ENCODE results near the gene EIF3I. TPM values are rescaled to one million over a fixed set of nuclear protein-coding genes. Genes with fewer than 3 reads are reported as not detected.

Gene EIF3I
- total and polyA plus RNA-seq, 2 experiments from 2014 or later: 228 to 274 TPM

DNA sequence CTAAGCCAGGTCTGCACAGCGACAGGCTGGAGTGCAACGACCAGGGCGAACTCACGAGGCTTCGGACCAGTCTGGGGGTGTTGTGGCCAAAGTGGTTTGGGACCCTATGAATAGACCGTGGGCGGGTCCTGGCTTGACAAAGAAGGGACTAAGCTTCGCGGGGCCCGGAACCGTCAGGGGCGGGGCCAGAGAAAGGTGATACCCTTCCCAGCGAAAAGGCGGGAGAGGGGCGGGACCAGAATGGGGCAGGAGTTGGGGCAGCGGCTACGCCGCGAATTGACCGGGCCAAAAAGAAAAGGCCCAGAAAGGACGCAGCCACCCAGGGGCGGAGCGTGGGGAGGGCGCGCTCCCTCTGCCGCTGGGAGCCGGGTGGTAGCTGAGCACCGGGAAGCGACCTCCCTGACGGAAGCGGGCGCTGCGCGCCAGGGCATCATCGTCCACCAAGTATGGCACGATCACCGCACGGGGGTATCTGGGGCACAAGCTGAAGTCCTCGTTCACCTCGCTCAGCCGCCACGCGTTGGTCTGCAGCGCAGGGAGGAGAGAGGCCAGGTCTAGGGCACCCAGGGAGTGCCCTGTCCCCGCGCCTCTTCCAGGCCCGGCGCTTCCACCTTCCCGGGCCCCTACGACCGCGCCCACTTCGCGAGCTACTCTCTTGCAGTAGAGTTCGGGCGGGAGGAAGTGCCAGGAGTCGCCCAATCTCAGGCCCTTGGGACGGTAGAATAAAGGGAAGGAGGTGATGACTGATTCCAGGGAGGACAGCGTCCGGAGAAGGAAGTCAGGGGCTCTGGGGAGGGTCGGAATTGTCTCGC, 18.1 kb downstream of the EIF3I start:
- peak overlapping the region; percentile 84 for H2AFZ ChIP-seq
- peak; percentile 76 for ATAC-seq
- peak overlapping the region; percentile 66 for H3K4me3 ChIP-seq

DNA sequence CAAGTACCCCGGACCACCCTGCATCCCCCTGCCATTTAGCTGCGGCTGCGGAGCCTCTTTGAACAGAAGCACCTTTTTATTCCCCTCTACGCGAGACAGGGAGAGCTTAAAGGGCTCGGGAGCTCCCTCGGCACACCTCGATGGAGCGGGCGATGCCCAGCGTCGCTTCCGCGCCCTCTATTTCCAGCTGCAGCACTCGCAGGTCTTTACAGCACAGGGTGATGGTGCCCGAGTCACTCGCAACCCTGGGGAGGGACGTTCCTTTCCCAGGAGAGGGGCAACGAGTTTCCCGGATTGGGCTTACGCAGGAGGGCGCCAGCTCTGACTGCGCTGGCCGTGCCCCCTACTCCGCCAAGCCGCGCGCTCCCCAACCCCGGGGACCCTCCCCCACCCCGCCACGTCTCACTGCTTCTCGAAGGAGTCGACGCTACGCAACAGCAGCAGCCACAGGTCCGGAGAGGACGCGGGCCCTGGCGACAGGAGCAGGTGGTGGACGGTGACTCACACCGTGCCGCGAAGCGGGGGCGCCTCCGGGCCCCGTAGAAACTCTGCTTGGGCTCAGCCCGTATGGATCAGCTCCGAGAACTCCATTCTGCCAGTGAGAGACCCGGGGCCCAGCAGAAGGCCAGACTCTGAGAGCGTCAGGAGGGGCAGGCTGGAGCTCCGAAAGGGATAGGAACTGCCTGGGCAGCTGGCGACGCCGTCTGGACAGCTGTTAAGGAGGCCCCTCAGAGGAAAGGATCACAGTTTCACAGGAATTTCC, 19.0 kb downstream of the EIF3I start:
- Mint-ChIP-seq H3K4me3 (peak overlapping the region; percentile 88), H3K27ac (no peak overlapping the region), H3K9me3 (no peaks in the 10 kb centered on the region), H3K36me3 (ENCODE audit: low read depth) (no peaks in the 10 kb centered on the region; the same call in 2 of the 3 replicates), H3K4me1 (peaks cover 16% of the 10 kb centered on the region), H3K27me3 (ENCODE audit: insufficient read depth, low read depth, poor library complexity) (peaks cover 13% of the 10 kb centered on the region)
- TF ChIP-seq JUNB (IDR thresholded peaks at IDR 0.05; ENCODE audit: unreplicated experiment): no peak
- TF ChIP-seq, protein P1, sequence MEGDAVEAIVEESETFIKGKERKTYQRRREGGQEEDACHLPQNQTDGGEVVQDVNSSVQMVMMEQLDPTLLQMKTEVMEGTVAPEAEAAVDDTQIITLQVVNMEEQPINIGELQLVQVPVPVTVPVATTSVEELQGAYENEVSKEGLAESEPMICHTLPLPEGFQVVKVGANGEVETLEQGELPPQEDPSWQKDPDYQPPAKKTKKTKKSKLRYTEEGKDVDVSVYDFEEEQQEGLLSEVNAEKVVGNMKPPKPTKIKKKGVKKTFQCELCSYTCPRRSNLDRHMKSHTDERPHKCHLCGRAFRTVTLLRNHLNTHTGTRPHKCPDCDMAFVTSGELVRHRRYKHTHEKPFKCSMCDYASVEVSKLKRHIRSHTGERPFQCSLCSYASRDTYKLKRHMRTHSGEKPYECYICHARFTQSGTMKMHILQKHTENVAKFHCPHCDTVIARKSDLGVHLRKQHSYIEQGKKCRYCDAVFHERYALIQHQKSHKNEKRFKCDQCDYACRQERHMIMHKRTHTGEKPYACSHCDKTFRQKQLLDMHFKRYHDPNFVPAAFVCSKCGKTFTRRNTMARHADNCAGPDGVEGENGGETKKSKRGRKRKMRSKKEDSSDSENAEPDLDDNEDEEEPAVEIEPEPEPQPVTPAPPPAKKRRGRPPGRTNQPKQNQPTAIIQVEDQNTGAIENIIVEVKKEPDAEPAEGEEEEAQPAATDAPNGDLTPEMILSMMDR (conservative IDR thresholded peaks at IDR 0.05; ENCODE audit: low read depth in 2 of 2): peak in 1 of 2 experiments; percentile 14; a peak in 1 of 4 replicates
- TF ChIP-seq POLR2AphosphoS5 (IDR thresholded peaks at IDR 0.05; ENCODE audit: low read depth): peak; percentile 47
- TF ChIP-seq NANOG (IDR thresholded peaks at IDR 0.05; ENCODE audit: borderline replicate concordance): no peak
- no peak for TF ChIP-seq STAT1 (IDR thresholded peaks at IDR 0.05; ENCODE audit: unreplicated experiment)
- TF ChIP-seq, protein P2, sequence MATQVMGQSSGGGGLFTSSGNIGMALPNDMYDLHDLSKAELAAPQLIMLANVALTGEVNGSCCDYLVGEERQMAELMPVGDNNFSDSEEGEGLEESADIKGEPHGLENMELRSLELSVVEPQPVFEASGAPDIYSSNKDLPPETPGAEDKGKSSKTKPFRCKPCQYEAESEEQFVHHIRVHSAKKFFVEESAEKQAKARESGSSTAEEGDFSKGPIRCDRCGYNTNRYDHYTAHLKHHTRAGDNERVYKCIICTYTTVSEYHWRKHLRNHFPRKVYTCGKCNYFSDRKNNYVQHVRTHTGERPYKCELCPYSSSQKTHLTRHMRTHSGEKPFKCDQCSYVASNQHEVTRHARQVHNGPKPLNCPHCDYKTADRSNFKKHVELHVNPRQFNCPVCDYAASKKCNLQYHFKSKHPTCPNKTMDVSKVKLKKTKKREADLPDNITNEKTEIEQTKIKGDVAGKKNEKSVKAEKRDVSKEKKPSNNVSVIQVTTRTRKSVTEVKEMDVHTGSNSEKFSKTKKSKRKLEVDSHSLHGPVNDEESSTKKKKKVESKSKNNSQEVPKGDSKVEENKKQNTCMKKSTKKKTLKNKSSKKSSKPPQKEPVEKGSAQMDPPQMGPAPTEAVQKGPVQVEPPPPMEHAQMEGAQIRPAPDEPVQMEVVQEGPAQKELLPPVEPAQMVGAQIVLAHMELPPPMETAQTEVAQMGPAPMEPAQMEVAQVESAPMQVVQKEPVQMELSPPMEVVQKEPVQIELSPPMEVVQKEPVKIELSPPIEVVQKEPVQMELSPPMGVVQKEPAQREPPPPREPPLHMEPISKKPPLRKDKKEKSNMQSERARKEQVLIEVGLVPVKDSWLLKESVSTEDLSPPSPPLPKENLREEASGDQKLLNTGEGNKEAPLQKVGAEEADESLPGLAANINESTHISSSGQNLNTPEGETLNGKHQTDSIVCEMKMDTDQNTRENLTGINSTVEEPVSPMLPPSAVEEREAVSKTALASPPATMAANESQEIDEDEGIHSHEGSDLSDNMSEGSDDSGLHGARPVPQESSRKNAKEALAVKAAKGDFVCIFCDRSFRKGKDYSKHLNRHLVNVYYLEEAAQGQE (IDR thresholded peaks at IDR 0.05; ENCODE audit: unreplicated experiment): no peak
- no peak for TF ChIP-seq CREB1 (CRISPR knock-in tag; IDR thresholded peaks at IDR 0.05; ENCODE audit: low read depth)
- Histone ChIP-seq H3K27ac (ENCODE audit: low read depth) (peak overlapping the region; percentile 85), H3K27me3 (ENCODE audit: insufficient read depth) (peaks cover 7% of the 10 kb centered on the region; the same call in 1 of the 2 replicates), H4K20me1 (replicated peaks; ENCODE audit: insufficient read depth) (no peaks in the 10 kb centered on the region), H3K4me2 (peak overlapping the region; percentile 99), H3K4me1 (ENCODE audit: insufficient read depth) (peaks cover 19% of the 10 kb centered on the region), H3K79me2 (replicated peaks; ENCODE audit: insufficient read depth) (peaks cover 7% of the 10 kb centered on the region; the same call in 1 of the 2 replicates), H3K36me3 (ENCODE audit: insufficient read depth) (no peaks in the 10 kb centered on the region), H3K9me2 (ENCODE audit: insufficient read depth) (no peaks in the 10 kb centered on the region), H3F3A (replicated peaks; ENCODE audit: low read depth) (peaks cover 20% of the 10 kb centered on the region), H3K4me3 (peak overlapping the region; percentile 66), H2AFZ (peak overlapping the region; percentile 84)
- ATAC-seq (peak; percentile 30), DNase-seq (ENCODE audit: low spot score) (peak; percentile 75)

More for the DNA sequence above, 18.1 kb downstream of the EIF3I start:
- peaks cover 13% of the 10 kb centered on the region for H3K27me3 Mint-ChIP-seq (ENCODE audit: insufficient read depth, low read depth, poor library complexity)
- H3K27me3 ChIP-seq (ENCODE audit: insufficient read depth): peaks cover 7% of the 10 kb centered on the region; the same call in 1 of the 2 replicates
- H3K4me2 ChIP-seq: peak overlapping the region; percentile 99
- H3K9me3 Mint-ChIP-seq: no peaks in the 10 kb centered on the region
- H3K27ac ChIP-seq (ENCODE audit: low read depth): peak overlapping the region; percentile 85
- no peaks in the 10 kb centered on the region for H3K36me3 ChIP-seq (ENCODE audit: insufficient read depth)
- H4K20me1 ChIP-seq (replicated peaks; ENCODE audit: insufficient read depth): no peaks in the 10 kb centered on the region
- H3K79me2 ChIP-seq (replicated peaks; ENCODE audit: insufficient read depth): peaks cover 7% of the 10 kb centered on the region; the same call in 1 of the 2 replicates
- no peaks in the 10 kb centered on the region for H3K9me2 ChIP-seq (ENCODE audit: insufficient read depth)
- H3K4me1 ChIP-seq (ENCODE audit: insufficient read depth): peaks cover 19% of the 10 kb centered on the region
- TF ChIP-seq POLR2AphosphoS5 (IDR thresholded peaks at IDR 0.05; ENCODE audit: low read depth): peak; percentile 94
- TF ChIP-seq EZH2phosphoT487 (IDR thresholded peaks at IDR 0.05; ENCODE audit: unreplicated experiment): no peak
- no peak for TF ChIP-seq ZNF331 (CRISPR knock-in tag; IDR thresholded peaks at IDR 0.05; ENCODE audit: low read depth)
- TF ChIP-seq, protein P3, sequence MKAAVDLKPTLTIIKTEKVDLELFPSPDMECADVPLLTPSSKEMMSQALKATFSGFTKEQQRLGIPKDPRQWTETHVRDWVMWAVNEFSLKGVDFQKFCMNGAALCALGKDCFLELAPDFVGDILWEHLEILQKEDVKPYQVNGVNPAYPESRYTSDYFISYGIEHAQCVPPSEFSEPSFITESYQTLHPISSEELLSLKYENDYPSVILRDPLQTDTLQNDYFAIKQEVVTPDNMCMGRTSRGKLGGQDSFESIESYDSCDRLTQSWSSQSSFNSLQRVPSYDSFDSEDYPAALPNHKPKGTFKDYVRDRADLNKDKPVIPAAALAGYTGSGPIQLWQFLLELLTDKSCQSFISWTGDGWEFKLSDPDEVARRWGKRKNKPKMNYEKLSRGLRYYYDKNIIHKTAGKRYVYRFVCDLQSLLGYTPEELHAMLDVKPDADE (IDR thresholded peaks at IDR 0.05): no peak
- TF ChIP-seq, protein P1 (conservative IDR thresholded peaks at IDR 0.05; ENCODE audit: low read depth in 2 of 2): peak in 1 of 2 experiments; percentile 43; a peak in 1 of 4 replicates
- TF ChIP-seq EZH2 (IDR thresholded peaks at IDR 0.05; ENCODE audit: low read depth, unreplicated experiment): no peak
- no peak for TF ChIP-seq JUNB (IDR thresholded peaks at IDR 0.05; ENCODE audit: unreplicated experiment)
- TF ChIP-seq NANOG (IDR thresholded peaks at IDR 0.05; ENCODE audit: borderline replicate concordance): no peak
- TF ChIP-seq CREB1 (CRISPR knock-in tag; IDR thresholded peaks at IDR 0.05; ENCODE audit: low read depth): peak; percentile 32; the same call in 1 of the 2 replicates
- TF ChIP-seq STAT1 (IDR thresholded peaks at IDR 0.05; ENCODE audit: unreplicated experiment): no peak
- peak overlapping the region; percentile 81 for H3K27ac Mint-ChIP-seq
- peaks cover 16% of the 10 kb centered on the region for H3K4me1 Mint-ChIP-seq
- no peaks in the 10 kb centered on the region; the same call in 2 of the 3 replicates for H3K36me3 Mint-ChIP-seq (ENCODE audit: low read depth)
- H3K4me3 Mint-ChIP-seq: peak overlapping the region; percentile 88
- peaks cover 20% of the 10 kb centered on the region for H3F3A ChIP-seq (replicated peaks; ENCODE audit: low read depth)
- peak; percentile 99 for DNase-seq (ENCODE audit: low spot score)

All from GM23338 (cell line).